Kidney (tissue), 14 donors: ENCODE results near the gene CARD10. TPM values are rescaled to one million over a fixed set of nuclear protein-coding genes. Genes with fewer than 3 reads are reported as not detected.

Experiments
- DNase-seq, 5 donors: peaks; one replicate each; pipeline ENCODE4 v3.0.0-alpha.2; 2013 to 2020
- FAIRE-seq: peaks from 2 replicates; lab custom pipeline; 2012; peaks lifted over from hg19 to GRCh38; lab: Jason Lieb, UNC
- H3K27ac ChIP-seq, 2 donors: one replicate each; pipeline ENCODE4 v1.7.0; 2013; ENCODE audit warnings: low read depth in 2 of 2, low read length in 2 of 2, inconsistent platforms in 1 of 2
- H3K27me3 ChIP-seq: one replicate; pipeline ENCODE4 v1.7.1; 2013; ENCODE audit warnings: low read length, inconsistent platforms; ENCODE audit not compliant: control insufficient read depth, insufficient read depth
- H3K36me3 ChIP-seq, 3 donors: one replicate each; pipeline versions ENCODE4 v1.7.0 to v1.7.1; 2013; ENCODE audit warnings: low read length in 3 of 3, control low read depth in 1 of 3, inconsistent platforms in 1 of 3; ENCODE audit not compliant: insufficient read depth in 3 of 3, control insufficient read depth in 2 of 3
- H3K4me1 ChIP-seq, 3 donors: one replicate each; pipeline versions ENCODE4 v1.7.0 to v1.7.1; 2013; ENCODE audit warnings: low read length in 3 of 3, inconsistent platforms in 1 of 3, low read depth in 1 of 3; ENCODE audit not compliant: control insufficient read depth in 2 of 3, insufficient read depth in 2 of 3
- H3K4me3 ChIP-seq, 3 donors: one replicate each; pipeline versions ENCODE4 v1.7.0 to v1.8.1; 2013; ENCODE audit warnings: low read length in 3 of 3, control low read depth in 1 of 3, inconsistent platforms in 1 of 3
- H3K9ac ChIP-seq, 3 donors: one replicate each; pipeline versions ENCODE4 v1.7.0 to v1.7.1; 2013; ENCODE audit warnings: low read length in 3 of 3, control low read depth in 1 of 3, inconsistent platforms in 1 of 3
- H3K9me3 ChIP-seq, 3 donors: one replicate each; pipeline versions ENCODE4 v1.7.0 to v1.7.1; 2013; ENCODE audit warnings: low read length in 3 of 3, control low read depth in 1 of 3, inconsistent platforms in 1 of 3; ENCODE audit not compliant: control insufficient read depth in 2 of 3, insufficient read depth in 1 of 3
- intact Hi-C: fragments of 100-400 bp; cut with DNase I; formaldehyde crosslinking; loops from one replicate; pipeline ENCODE4 v1.11.1; 2022
- polyA plus RNA-seq: library from polyadenylated mRNA; stranded (reverse); fragments of 350-450 nt; fragmentation: Illumina TruSeq; extraction: RNeasy Lipid Tissue Mini Kit (QIAGEN cat#74804); gene quantifications from one replicate; pipeline ENCODE4 v1.2.3, GENCODE V29; 2014; ENCODE audit warnings: low read depth, low replicate concordance; ENCODE audit not compliant: insufficient read depth
- total RNA-seq: library from RNA; stranded (reverse); fragmentation: NEBNext Ultra II Directional; extraction: Animal tissue kit (Norgen Biotek cat#: 25700); gene quantifications from one replicate; pipeline ENCODE4 v1.2.1, GENCODE V29; 2021
- TF ChIP-seq, protein P1 (sequence below): IDR thresholded peaks from 3 replicates; pipeline ENCODE4 v1.5.1; 2012; ENCODE audit warnings: mild to moderate bottlenecking, moderate library complexity, borderline replicate concordance; ENCODE audit not compliant: insufficient read depth; ENCODE audit errors: extremely low read depth
- donor health status: control.
- donor health status: control.
- donor health status: control.
- donor health status: control.
- donor health status: control.
- donor health status: DM: yes; HTN: yes; CAD: no.
- donor health status: Normal renal cell carcinoma (clear cell type).

CARD10 gene
- total and polyA plus RNA-seq, 2 donors from 2014 or later, result 32.4 to 42.3 TPM

DNA sequence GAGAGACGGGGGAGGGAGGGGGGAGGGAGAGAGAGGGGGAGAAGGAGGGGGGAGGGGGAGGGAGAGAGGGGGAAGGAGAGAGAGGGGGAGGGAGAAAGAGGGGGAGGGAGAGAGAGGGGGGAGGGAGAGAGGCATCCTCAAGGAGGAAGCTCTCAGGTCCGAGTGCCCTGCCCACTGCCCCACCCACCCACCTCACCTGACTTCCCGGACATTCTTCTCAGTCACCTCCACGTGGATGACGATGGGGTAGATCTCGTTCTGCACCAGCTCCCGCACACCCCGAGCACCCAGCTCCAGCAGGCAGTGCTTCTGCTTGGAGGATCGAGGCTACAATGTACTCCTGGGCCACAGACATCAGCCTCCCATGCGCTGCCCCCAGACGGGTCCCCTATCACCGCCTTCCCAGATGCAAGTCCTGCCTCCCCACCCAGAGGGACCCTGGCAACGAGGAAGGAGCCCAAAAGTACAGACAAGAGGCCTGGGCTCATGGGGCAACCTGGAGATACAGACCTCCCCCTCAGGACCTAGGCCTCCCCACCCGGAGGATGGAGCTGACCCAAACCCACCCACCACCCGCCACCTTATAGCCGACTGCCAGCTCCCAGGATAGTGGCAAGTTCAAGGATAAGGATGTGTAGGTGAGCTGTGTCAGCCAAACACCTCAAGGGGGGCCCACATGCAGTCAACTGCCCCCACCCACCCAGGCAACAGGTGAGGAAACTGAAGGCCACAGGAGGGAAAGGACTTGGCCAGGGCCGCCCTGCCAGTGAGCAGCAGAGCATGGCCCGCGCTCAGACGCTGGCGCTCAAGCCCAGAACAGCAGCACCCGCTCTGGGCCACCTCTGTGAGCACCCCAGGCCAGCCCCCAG is 27.4 kb downstream of the CARD10 start:
- peaks cover 0 to 13% (median 2%) of the 10 kb centered on the region in 3 donors for H3K36me3 ChIP-seq
- no peaks in the 10 kb centered on the region for H3K9me3 ChIP-seq
- no peaks in the 10 kb centered on the region for H3K27me3 ChIP-seq
- intact Hi-C loops, result no loop called here
- H3K9ac ChIP-seq, result no peak overlapping the region
- peaks cover 0 to 2% (median 0%) of the 10 kb centered on the region in 3 donors for H3K4me1 ChIP-seq
- DNase-seq, result no peak
- H3K27ac ChIP-seq, result no peak overlapping the region
- no peak for FAIRE-seq
- no peak overlapping the region for H3K4me3 ChIP-seq
- TF ChIP-seq, protein P1, sequence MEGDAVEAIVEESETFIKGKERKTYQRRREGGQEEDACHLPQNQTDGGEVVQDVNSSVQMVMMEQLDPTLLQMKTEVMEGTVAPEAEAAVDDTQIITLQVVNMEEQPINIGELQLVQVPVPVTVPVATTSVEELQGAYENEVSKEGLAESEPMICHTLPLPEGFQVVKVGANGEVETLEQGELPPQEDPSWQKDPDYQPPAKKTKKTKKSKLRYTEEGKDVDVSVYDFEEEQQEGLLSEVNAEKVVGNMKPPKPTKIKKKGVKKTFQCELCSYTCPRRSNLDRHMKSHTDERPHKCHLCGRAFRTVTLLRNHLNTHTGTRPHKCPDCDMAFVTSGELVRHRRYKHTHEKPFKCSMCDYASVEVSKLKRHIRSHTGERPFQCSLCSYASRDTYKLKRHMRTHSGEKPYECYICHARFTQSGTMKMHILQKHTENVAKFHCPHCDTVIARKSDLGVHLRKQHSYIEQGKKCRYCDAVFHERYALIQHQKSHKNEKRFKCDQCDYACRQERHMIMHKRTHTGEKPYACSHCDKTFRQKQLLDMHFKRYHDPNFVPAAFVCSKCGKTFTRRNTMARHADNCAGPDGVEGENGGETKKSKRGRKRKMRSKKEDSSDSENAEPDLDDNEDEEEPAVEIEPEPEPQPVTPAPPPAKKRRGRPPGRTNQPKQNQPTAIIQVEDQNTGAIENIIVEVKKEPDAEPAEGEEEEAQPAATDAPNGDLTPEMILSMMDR, result no peak

DNA sequence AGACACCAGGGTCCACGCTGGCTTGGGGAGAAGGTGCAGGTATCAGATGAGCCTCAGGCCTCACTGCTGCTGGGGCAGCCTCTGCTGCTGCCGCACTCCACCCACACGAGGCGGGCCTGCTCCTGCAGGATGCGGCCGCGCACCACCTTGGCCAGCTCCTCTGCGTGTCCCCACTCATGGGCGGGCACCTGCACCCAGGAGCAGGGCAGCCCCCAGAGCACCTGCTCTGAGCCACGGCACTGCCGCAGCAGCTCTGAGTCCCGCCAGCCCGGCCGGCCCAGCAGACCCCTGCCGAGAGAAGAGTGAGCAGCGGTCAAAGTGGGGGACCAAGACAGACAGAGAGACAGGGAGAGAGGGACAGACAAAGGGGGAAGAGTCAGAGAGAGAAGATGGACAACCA is 28.1 kb downstream of the CARD10 start:
- DNase-seq (peak in 1 of 5 donors; percentile 59), FAIRE-seq (no peak)
- intact Hi-C loops, result no loop called here
- Histone ChIP-seq H3K9ac (no peak overlapping the region), H3K9me3 (no peaks in the 10 kb centered on the region), H3K27me3 (no peaks in the 10 kb centered on the region), H3K4me3 (no peak overlapping the region), H3K4me1 (peaks cover 0 to 8% (median 0%) of the 10 kb centered on the region in 3 donors), H3K27ac (no peak overlapping the region), H3K36me3 (peaks cover 0 to 6% (median 2%) of the 10 kb centered on the region in 3 donors)
- TF ChIP-seq, protein P1, result no peak

DNA sequence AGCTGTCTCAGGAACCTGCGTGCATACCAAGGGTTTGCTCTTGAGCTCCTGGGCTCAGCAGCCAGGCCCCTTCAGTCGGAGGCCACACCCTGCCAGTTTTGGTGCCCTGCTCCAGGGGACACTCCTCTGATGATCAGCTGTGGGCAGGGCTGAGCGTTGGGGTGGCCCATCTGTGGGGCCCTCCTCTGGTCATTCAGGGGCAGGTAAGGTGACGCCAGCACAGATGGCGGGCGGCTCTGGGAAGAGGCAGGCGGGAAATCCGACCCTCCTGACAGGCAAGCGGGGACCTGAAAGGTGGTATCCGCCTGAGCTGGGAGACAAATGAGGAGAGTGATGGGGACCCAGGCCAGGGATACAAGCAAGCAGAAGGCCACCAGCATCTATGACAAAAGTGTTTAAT is 29.2 kb downstream of the CARD10 start:
- H3K4me3 ChIP-seq, result no peak overlapping the region
- intact Hi-C loops, result no loop called here
- no peaks in the 10 kb centered on the region for H3K27me3 ChIP-seq
- no peak overlapping the region for H3K9ac ChIP-seq
- peaks cover 0 to 10% (median 0%) of the 10 kb centered on the region in 3 donors for H3K4me1 ChIP-seq
- FAIRE-seq, result no peak
- no peak overlapping the region for H3K27ac ChIP-seq
- no peaks in the 10 kb centered on the region for H3K36me3 ChIP-seq
- TF ChIP-seq, protein P1, result no peak
- H3K9me3 ChIP-seq, result no peaks in the 10 kb centered on the region
- DNase-seq, result peak in 1 of 5 donors; percentile 42
